T follicular helper cell (primary cell): Measurements from ENCODE around the gene ADCY4.

Experiments
- DNase-seq: peaks from one replicate; pipeline ENCODE4 v3.0.0-alpha.2; 2020; ENCODE audit warnings: low read depth

ADCY4 gene

GRCh38 chr14:24315807-24316596 is 18.9 kb downstream of the ADCY4 start:
- DNase-seq = no peak

DNA sequence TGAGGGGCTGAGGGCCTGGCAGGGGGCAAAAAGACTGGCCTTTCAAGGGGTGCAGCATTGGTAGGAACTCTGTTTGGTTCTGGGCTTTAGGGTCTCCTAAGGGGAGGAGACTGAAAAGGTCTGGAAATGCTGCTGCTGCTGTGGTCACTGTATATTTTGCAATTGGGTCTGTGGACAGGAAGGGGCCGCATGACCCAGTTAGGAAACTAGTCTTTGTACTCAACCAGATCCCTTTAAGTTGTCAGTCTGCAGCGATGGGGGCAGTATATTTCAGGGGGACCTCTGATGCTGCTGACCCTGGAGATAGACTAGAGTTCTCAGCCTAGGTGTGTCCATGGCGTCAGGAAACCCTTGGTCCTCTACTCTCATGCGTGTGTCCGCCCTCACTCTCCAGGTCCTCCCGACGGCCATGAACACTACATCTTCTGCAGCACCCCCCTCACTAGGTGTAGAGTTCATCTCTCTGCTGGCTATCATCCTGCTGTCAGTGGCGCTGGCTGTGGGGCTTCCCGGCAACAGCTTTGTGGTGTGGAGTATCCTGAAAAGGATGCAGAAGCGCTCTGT is 19.5 kb downstream of the ADCY4 start:
- DNase-seq = no peak

GRCh38 chr14:24314377-24315193 is 20.3 kb downstream of the ADCY4 start:
- no peak for DNase-seq

GRCh38 chr14:24313913-24314312 is 21.0 kb downstream of the ADCY4 start:
- no peak for DNase-seq

DNA sequence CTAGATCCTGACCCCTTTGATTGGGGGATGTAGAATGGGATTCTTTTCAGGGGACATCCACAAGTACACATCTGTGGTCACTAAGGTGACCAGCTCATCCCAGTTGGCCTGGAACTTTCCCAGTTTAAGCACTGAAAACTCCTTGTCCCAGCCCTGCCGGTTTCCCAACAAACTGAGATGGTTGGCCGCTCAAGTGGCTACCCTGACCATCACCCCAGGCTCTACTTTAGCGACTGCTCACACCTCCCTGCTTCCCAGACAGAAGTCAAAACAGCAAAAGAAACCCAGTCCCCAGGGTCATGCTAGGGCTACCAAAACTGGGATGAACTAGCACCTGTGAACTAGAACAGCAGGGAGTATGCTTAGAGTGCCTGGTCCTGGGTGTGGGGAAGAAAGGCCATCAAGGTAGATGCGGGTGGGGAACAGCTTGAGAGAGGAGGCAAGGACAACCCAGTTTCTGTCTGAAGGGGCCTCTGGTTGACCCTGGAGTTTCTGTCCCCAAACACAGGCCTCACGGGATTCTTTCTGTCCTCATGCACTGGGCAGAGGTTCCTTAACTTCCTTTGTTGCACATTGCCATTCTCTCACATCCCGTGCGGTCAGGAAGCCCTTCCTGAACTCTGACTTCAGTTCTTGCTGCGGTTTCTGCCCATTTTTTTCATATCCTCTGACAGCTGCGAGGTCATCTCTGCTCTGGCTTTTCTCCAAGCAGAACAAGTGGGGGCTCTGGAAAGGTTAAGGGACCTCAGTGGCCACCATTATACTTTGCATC is 21.9 kb downstream of the ADCY4 start:
- no peak for DNase-seq

GRCh38 chr14:24311837-24312615 is 22.8 kb downstream of the ADCY4 start:
- no peak for DNase-seq

- peak; percentile 43 for DNase-seq
Measured at GRCh38 chr14:24310646-24311604, 23.9 kb downstream of the ADCY4 start, which contains the start of gene LTB4R. LTB4R (plus strand) TSS chr14:24311502; CDS start chr14:24315652, 4,150 bp downstream.

DNA sequence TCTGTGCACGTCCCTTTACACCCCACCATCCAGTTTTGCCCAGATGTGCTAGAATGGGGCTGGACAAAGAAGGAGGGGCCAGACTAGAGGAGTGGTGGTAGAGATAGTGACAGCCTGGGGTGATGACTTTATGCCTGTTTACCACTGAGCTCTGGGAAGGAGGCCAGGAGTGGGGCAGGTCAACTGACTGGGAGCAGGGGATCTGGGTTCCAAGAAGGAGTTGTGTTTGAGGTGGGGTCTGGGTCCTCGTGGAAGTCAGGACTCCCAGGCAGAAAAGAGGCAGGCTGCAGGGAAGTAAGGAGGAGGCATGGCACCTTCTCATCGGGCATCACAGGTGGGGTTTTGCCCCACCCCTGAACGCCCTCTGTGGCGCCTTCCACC is 24.6 kb downstream of the ADCY4 start:
- no peak for DNase-seq

DNA sequence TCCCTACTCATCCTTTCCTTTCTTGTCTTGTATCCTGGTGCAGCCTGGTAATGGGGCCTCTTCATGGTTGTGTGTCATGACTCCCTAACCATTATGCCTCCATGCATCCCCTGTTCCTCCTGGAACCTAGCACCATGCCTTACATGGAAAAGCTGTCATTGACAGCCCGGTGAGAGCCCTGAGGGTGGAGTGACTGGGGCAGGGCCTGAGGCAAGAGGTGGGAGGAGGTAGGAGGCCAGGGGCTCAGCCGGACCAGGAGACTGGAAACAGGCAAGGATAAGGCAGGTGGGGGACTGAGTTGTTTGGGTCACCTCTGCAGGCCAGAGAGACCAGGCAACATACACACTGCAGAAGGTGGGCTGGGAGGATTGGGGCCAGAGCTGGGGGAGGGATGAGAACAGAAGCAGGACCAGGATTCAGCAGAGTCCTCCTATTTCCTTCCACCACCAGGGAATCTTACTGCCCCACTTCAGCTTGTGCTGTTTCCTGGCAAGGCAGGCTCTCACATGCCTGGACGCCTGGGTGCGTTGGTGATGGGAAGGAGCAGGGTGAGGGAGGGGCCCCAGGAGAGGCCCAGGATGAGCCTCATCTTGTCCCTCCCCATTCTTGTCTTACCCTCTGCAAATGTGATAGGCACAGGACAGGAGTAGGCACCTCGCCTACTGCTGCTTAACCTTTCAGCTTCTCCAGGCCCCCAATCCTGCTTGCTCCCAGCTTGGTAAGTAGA is 25.2 kb downstream of the ADCY4 start, which contains the start of gene LTB4R2:
TSS of gene LTB4R2 (plus strand) at position 603 of the 727 bp plus-strand sequence. CDS start 525 bp downstream, outside the sequence.
- no peak for DNase-seq

DNA sequence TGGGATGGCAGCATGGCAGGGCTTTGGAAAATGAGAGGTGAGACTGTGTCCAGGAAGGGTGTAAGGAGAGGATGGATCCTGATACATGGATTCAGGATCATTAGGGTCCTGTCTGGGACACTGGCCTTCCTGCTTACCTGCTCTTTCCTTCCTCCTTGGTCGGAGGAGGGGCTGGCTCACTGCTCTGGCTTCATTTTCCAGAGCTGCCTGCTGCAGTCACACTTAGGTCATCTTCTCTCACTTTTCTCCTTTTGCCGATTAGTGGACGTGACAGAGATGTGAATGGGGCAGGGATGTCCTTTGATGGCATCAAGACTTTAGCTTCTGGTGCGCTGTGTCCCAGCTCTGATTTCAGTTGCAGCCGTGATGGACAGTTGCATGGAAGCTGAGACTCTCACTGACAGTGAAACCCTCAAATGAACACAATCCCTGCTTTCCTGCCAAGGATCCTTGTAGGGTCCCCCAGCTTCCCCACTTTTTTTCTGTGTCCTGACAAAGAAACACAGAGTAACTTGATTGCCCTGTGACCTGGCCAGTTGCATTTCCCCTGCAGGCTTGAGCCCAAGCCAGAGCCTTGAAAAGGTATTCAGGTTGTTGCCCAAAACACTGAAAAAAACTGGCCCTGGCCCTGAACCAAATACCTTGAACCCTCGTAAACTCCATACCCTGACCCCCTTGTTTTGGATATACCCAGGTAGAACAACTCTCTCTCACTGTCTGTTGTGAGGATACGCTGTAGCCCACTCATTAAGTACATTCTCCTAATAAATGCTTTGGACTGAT is 26.3 kb downstream of the ADCY4 start:
- DNase-seq = no peak

- DNase-seq = peak; percentile 46
Measured at GRCh38 chr14:24307575-24308341, 27.1 kb downstream of the ADCY4 start, which contains the start of gene CIDEB. CIDEB (minus strand) TSS chr14:24307977; CDS start chr14:24307858, 119 bp downstream.

GRCh38 chr14:24307156-24307574 is 27.7 kb downstream of the ADCY4 start:
- DNase-seq = no peak

GRCh38 chr14:24304019-24304387 is 30.9 kb downstream of the ADCY4 start:
- no peak for DNase-seq

DNA sequence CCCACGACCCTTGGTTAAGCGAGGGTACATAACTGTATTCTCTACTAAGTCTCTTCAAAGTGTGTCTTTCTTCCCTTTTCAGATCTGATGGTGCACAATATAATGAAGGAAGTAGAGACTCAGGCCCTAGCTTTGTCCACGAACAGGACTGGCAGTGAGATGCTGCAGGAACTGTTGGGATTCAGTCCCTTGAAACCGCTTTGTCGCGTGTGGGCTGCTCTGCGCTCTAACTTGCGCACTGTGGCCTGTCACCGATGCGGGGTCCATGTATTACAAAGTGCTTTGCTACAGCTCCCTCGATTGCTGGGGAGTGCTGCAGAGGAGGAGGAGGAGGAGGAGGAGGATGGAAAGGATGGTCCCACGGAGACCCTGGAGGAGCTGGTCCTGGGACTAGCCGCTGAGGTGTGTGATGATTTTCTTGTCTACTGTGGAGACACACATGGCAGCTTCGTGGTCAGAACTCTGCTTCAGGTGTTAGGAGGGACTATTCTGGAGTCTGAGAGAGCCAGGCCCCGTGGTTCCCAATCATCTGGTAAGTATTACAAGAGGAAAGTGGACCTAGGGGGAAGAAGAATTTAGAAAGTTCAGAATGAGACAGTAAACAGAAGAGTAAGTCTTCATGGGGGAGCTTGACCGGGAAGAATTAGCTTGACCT is 34.4 kb downstream of the ADCY4 start:
- DNase-seq = no peak

- peak; percentile 90 for DNase-seq
Measured at GRCh38 chr14:24299255-24300191, 35.3 kb downstream of the ADCY4 start, which contains the start of the genes DHRS1 and NOP9. DHRS1 (minus strand) TSS chr14:24299780; CDS start chr14:24299106, 674 bp downstream. NOP9 (plus strand) TSS chr14:24299850; CDS start chr14:24299955, 105 bp downstream.

- no peak for DNase-seq
Measured at GRCh38 chr14:24298892-24299254, 36.0 kb downstream of the ADCY4 start.
